OCI-LY3 (cell line): ENCODE results near the gene SLC24A5.

Experiments
- EZH2phosphoT487 ChIP-seq: fragments of 200-600 bp; shearing (Covaris generic); IDR thresholded peaks from 2 replicates; pipeline ENCODE4 v1.6.1; 2018; ENCODE audit warnings: antibody characterized with exemption, mixed run types, low read depth
- TF ChIP-seq, protein P1 (sequence below): fragments of 200-600, 300-600 bp; sonication (generic); IDR thresholded peaks from 2 replicates; pipeline ENCODE4 v1.5.1; 2014; ENCODE audit warnings: antibody characterized with exemption, low read length, low read depth

DNA sequence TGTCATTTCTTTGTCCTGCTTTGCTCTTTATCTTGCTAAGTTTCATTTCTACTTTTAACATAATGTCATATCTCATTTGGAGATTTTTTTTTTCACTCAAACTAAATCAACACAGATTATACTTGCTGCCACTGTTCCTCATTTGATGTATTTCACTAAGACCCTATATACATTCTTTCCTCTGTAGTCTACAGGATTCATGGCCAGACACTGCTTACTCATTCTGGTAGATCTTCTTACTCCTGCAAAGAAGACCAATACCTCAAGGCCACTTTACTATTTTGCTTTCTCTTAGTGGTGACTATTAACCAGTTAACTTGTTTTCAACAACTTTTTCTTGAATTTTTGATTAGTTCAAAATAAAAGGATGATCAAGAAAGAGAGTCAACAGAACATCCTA is 26.6 kb downstream of the SLC24A5 start:
- TF ChIP-seq, protein P1, sequence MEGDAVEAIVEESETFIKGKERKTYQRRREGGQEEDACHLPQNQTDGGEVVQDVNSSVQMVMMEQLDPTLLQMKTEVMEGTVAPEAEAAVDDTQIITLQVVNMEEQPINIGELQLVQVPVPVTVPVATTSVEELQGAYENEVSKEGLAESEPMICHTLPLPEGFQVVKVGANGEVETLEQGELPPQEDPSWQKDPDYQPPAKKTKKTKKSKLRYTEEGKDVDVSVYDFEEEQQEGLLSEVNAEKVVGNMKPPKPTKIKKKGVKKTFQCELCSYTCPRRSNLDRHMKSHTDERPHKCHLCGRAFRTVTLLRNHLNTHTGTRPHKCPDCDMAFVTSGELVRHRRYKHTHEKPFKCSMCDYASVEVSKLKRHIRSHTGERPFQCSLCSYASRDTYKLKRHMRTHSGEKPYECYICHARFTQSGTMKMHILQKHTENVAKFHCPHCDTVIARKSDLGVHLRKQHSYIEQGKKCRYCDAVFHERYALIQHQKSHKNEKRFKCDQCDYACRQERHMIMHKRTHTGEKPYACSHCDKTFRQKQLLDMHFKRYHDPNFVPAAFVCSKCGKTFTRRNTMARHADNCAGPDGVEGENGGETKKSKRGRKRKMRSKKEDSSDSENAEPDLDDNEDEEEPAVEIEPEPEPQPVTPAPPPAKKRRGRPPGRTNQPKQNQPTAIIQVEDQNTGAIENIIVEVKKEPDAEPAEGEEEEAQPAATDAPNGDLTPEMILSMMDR: no peak
- TF ChIP-seq EZH2phosphoT487: no peak
